ENCODE measurements around the gene PLEKHA6. TPM values are rescaled to one million over a fixed set of nuclear protein-coding genes. Genes with fewer than 3 reads are reported as not detected.

The PLEKHA6 gene
- total and polyA plus RNA-seq, 8 donors, result 5.1 to 24.4 (median 16.1) TPM

- DNase-seq (no peak), ATAC-seq (no peak)
- Histone ChIP-seq H3K36me3 (no peaks in the 10 kb centered on the region), H3K9me3 (no peaks in the 10 kb centered on the region), H3K4me1 (no peaks in the 10 kb centered on the region), H3K4me3 (no peak overlapping the region), H3K27ac (no peak overlapping the region), H3K27me3 (no peaks in the 10 kb centered on the region)
- TF ChIP-seq CTCF (IDR thresholded peaks at IDR 0.05), result no peak
- intact Hi-C loops (cut with DNase I), result no loop called here
Observed at GRCh38 chr1:204301171-204301957, 58.4 kb downstream of the PLEKHA6 start.

- H3K27me3 ChIP-seq, result no peaks in the 10 kb centered on the region
- intact Hi-C loops (cut with DNase I), result no loop called here
- ATAC-seq (no peak), DNase-seq (no peak)
- TF ChIP-seq CTCF (IDR thresholded peaks at IDR 0.05), result no peak
- no peak overlapping the region for H3K27ac ChIP-seq
- peaks cover 0 to 3% of the 10 kb centered on the region in 2 donors for H3K4me1 ChIP-seq
- no peaks in the 10 kb centered on the region for H3K9me3 ChIP-seq
- no peaks in the 10 kb centered on the region for H3K36me3 ChIP-seq
- no peak overlapping the region for H3K4me3 ChIP-seq
Observed at GRCh38 chr1:204299814-204300365, 59.8 kb downstream of the PLEKHA6 start.

- Histone ChIP-seq H3K36me3 (no peaks in the 10 kb centered on the region), H3K27me3 (no peaks in the 10 kb centered on the region), H3K9me3 (no peaks in the 10 kb centered on the region), H3K27ac (no peak overlapping the region), H3K4me1 (peaks cover 3% of the 10 kb centered on the region in 2 donors), H3K4me3 (no peak overlapping the region)
- intact Hi-C loops (cut with DNase I), result no loop called here
- peak; percentile 64 for ATAC-seq
- no peak for TF ChIP-seq CTCF (IDR thresholded peaks at IDR 0.05)
- no peak for DNase-seq
Observed at GRCh38 chr1:204296431-204296988, 63.2 kb downstream of the PLEKHA6 start.

GRCh38 chr1:204295671-204296070 is 64.1 kb downstream of the PLEKHA6 start:
- ATAC-seq, result no peak
- no peak for TF ChIP-seq CTCF (IDR thresholded peaks at IDR 0.05)
- Histone ChIP-seq H3K27me3 (no peaks in the 10 kb centered on the region), H3K4me1 (peaks cover 3% of the 10 kb centered on the region in 2 donors), H3K27ac (no peak overlapping the region), H3K4me3 (no peak overlapping the region), H3K9me3 (no peaks in the 10 kb centered on the region), H3K36me3 (no peaks in the 10 kb centered on the region)
- intact Hi-C loops (cut with DNase I), result no loop called here
- DNase-seq, result no peak

GRCh38 chr1:204294357-204294756 is 65.4 kb downstream of the PLEKHA6 start:
- ATAC-seq (peak; percentile 71), DNase-seq (peak in 2 of 4 donors; percentile 68 to 78)
- H3K4me1 ChIP-seq, result peaks cover 3% of the 10 kb centered on the region in 2 donors
- H3K36me3 ChIP-seq, result no peaks in the 10 kb centered on the region
- TF ChIP-seq CTCF (IDR thresholded peaks at IDR 0.05), result no peak
- no peaks in the 10 kb centered on the region for H3K27me3 ChIP-seq
- H3K4me3 ChIP-seq, result no peak overlapping the region
- peak overlapping the region in 1 of 2 donors; percentile 61 for H3K27ac ChIP-seq
- no peaks in the 10 kb centered on the region for H3K9me3 ChIP-seq
- intact Hi-C loops (cut with DNase I), result no loop called here
